Omental fat pad (tissue), 4 donors: ENCODE data around the gene MICAL1. TPM values are rescaled to one million over a fixed set of nuclear protein-coding genes. Genes with fewer than 3 reads are reported as not detected.

Experiments
- ATAC-seq: fragments of 150-250 bp; one replicate; pipeline ENCODE4 v1.9.1; 2016; ENCODE audit warnings: mild to moderate bottlenecking, moderate library complexity; ENCODE audit not compliant: low FRiP score
- DNase-seq: peaks from one replicate; pipeline ENCODE4 v3.0.0-alpha.2; 2019; ENCODE audit warnings: low spot score
- total RNA-seq, 4 donors: library from RNA; depleted of rRNA; stranded (reverse); fragments of >200 nt; gene quantifications; one replicate each; pipeline ENCODE4 v1.1.0, GENCODE V29; 2016
- TF ChIP-seq, protein P1 (sequence below), 3 donors: fragments of 450-650 bp; IDR thresholded peaks; one replicate each; pipeline ENCODE4 v1.5.1; 2016 to 2017; ENCODE audit warnings: antibody characterized with exemption in 3 of 3, mild to moderate bottlenecking in 3 of 3, moderate library complexity in 2 of 3

The MICAL1 gene
- total RNA-seq, 4 donors from 2014 or later, result 14.0 to 48.7 (median 30.2) TPM

DNA sequence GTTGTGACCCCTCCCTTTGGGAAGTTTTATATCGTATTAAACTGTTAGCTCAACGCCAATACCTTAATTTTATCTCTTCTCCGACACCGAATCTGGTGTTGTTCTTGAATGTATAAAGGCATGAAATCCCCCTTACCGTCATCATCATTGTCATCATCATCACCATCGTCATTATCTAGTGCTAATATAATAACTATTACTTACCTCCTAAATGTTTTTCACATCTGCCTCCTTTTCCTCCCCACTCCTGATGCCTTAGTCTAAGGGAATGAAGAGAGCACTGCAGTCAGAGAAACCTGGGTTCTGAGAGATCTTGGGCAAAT is 28.1 kb upstream of the MICAL1 start:
- TF ChIP-seq, protein P1, sequence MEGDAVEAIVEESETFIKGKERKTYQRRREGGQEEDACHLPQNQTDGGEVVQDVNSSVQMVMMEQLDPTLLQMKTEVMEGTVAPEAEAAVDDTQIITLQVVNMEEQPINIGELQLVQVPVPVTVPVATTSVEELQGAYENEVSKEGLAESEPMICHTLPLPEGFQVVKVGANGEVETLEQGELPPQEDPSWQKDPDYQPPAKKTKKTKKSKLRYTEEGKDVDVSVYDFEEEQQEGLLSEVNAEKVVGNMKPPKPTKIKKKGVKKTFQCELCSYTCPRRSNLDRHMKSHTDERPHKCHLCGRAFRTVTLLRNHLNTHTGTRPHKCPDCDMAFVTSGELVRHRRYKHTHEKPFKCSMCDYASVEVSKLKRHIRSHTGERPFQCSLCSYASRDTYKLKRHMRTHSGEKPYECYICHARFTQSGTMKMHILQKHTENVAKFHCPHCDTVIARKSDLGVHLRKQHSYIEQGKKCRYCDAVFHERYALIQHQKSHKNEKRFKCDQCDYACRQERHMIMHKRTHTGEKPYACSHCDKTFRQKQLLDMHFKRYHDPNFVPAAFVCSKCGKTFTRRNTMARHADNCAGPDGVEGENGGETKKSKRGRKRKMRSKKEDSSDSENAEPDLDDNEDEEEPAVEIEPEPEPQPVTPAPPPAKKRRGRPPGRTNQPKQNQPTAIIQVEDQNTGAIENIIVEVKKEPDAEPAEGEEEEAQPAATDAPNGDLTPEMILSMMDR (IDR thresholded peaks at IDR 0.05), result no peak
- no peak for DNase-seq
- peak; percentile 12 for ATAC-seq

DNA sequence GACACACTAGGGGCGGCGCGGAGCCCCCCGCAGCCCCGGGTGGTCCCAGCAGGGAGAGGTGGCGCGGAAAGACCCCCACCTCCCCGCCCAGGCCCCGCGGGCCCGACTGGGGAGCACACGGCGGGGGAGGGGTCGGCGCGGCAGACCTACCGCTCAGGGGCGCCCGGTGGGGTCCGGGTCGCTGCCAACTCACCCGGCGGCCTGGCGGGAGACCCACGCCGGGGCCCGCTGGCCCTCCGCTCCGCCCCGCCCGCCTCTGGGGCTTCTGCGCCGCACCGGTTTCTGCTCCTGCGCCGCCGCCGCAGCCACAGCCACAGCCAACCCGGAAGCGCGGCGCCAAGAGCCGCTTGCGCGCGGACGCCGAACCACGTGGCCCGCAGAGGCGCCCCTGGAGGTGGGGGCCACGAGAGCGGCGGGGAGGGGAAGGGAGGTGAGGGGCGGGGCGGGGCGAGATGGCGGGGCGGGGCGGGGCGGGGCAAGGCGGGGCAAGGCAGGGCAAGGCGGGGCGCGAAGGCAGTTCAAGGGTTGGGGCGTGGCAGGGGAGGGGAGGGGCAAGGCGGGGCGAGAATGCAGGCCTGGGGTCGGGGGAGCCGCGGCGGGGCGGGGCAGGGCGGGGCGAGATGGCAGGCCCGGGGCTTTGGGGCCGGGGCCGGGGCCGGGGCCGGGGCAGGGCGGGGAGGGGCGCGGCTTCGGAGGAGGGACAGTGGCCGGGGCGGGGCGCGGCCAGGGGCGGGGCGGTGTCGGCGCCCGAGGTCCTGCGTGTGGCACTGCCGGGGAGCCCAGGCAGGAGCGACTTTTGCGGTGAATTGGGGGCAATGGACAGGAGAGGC is 27.5 kb upstream of the MICAL1 start, which contains the start of gene ZBTB24:
Gene ZBTB24 (minus strand): TSS at position 315 of the 830 bp plus-strand sequence. CDS start 1,193 bp downstream, outside the sequence.
- TF ChIP-seq, protein P1 (IDR thresholded peaks at IDR 0.05), result no peak
- ATAC-seq (peak; percentile 94), DNase-seq (peak; percentile 70)

DNA sequence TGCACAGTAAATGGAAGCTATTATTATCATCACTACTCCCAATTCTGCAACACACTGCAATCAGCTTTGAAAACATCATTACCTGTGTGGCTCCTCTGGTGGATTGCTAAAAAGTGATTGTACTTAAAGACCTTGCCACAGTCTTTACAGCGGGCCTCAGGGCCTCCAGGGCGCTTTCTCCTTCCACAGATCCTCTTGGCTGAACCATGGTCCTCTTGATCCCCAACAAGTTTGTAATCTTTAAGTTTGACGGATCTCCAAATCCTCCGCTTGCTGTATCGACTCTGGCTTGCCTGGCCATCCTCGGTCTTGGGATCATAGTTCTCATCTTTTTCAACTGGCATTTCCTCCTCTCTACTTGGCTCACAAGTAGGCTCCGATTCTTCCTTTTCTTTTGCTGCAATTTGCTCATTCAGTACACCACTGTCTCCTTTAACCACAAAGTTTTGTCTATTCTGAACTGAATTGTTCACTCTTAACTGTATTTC is 25.5 kb upstream of the MICAL1 start:
- no peak for ATAC-seq
- no peak for DNase-seq
- TF ChIP-seq, protein P1 (IDR thresholded peaks at IDR 0.05), result no peak

DNA sequence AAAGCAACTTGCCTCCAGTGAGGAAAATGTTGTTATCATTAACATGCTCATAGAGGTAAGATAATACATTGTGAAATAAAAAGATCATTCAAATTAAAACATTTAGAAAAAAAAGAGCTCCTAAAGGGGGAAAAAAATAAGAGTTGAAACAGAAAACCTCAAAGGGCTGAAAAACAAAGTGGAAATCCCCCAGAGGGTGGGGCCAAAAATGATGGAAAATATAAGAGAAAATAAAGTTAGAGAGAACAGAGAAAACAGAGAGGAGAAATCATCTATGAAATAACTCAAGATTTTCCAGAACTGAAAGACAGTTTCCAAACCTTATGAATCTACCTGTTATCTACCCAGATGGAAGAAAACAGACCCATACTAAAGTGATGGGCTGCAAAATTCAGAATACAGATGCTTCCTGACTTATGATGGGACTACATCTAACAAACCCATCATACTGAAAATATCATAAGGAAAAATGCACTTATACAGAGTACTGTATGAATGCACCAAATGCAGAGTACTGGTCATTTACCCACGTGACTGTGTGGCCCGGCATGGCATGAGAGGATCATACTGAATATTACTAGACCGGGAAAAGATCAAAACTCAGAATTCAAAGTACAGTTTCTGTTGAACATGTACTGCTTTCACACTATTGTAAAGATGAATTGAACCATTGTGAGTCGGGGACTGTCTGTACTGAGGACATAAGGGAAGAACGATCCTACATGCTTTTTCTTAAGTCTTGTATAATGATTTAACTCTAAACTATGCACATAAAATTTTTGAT is 23.5 kb upstream of the MICAL1 start:
- DNase-seq (no peak), ATAC-seq (no peak)
- TF ChIP-seq, protein P1 (IDR thresholded peaks at IDR 0.05), result no peak

DNA sequence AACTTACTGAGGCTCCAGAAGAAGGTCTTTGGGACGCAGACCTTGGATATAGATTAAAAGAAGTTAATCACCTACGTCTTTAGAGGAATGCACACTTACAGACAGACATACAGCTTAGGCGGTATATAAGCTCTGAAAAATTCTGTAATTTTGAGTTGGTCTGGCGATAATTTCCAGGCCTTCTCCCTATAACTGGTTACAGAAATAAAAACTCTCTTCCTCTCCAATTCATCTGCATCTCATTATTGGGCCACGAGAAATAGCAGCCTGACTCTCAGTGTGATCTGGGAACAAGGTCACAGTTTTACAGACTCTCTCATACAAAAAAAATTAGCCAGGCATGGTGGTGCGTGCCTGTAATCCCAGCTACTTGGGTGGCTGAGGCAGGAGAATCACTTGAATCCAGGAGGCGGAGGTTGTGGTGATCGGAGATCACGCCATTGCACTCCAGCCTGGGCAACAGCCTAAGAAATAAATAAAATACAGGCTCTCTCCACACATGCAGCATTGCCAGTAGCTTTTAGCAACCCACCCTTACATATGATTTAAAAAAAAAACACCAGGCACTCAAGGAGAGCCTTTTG is 22.7 kb upstream of the MICAL1 start:
- DNase-seq (no peak), ATAC-seq (no peak)
- TF ChIP-seq, protein P1 (IDR thresholded peaks at IDR 0.05), result no peak

DNA sequence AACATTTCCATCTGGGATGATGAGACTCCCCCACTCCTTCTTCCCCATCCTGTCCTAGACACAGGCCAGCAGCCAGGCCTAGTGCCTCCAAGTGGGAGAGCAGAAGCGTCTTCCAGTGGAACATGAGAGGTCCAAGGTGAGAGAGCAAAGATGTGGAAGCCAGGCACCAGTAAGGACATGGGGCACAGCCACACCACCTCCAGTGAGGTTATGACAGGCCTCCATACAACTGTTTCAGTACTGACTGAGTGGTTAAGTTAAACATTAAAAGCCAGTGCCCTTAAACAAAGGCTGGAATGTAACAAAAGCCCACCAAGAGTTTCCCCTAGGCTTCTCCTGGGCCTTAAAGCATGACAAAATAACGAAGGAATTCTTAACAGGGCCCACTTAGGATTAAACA is 22.2 kb upstream of the MICAL1 start:
- DNase-seq, result no peak
- ATAC-seq, result no peak
- TF ChIP-seq, protein P1 (IDR thresholded peaks at IDR 0.05), result no peak
